Pulmonary artery endothelial cell (primary cell): ENCODE results near the gene DRC7. TPM values are rescaled to one million over a fixed set of nuclear protein-coding genes. Genes with fewer than 3 reads are reported as not detected.

Experiments
- DNase-seq: peaks from one replicate; pipeline ENCODE4 v3.0.0-alpha.2; 2011; ENCODE audit warnings: low read depth, low spot score
- total RNA-seq: library from RNA; depleted of rRNA; stranded (reverse); fragments of >200 nt; gene quantifications from 2 replicates; pipeline ENCODE4 v1.2.3, GENCODE V29; 2014

DRC7 gene
- total RNA-seq, 1 donor from 2014 or later, result 0.13 TPM

- DNase-seq, result no peak
Measured at GRCh38 chr16:57675741-57676551, 18.7 kb upstream of the DRC7 start.

DNA sequence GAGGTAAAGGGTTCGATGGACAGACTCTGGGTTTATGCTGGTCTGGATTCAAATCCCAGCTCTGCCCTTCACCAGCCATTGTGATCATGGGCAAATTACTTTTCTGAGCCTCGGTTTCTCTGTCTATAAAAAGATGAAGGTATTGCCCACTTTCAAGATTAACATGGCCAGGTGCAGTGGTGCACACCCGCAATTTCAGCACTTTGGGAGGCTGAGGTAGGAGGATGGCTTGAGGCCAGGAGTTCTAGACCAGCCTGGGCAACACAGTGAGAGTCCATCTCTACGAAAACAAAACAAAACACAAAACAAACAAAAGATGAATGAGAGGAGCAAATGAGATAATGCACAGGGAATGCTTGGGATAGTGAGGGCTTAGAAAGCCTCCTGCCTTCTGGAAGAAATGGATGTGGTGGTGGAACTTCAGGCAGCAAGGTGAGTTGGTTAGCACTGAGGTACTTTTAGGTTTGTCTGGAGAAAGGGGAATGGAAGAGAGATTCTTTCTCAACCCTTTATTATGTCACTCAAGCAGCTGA lies 18.0 kb upstream of the DRC7 start:
- DNase-seq, result no peak

- no peak for DNase-seq
Measured at GRCh38 chr16:57677622-57678369, 16.8 kb upstream of the DRC7 start.

- no peak for DNase-seq
Measured at GRCh38 chr16:57679016-57679415, 15.6 kb upstream of the DRC7 start.

GRCh38 chr16:57679767-57680482 lies 14.7 kb upstream of the DRC7 start:
- no peak for DNase-seq

DNA sequence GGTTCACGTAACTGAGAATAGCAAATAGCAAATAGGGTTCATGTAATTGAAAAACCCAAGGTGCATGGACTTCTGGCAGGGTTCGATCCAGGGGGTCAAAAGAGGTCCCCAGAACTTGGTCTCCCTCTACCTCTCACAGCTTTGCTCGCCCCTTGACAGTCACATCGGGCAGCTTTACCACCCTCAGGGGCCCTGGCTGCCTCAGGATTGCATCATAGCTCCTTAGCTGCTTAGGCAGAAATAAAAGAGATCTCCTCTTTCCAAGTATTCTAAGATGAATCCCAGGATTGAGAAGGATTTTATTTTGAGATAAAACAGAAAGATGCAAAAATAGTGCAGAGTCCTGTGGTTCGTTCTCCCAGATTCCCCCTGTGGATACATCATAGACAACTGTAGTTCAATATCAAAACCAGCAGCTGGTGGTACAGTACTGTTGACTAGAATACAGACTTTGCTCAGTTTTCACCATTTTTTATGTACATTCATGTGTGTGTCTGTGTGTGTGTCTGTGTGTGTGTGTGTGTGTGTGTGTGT lies 13.7 kb upstream of the DRC7 start:
- DNase-seq, result no peak

GRCh38 chr16:57681950-57682728 lies 12.5 kb upstream of the DRC7 start:
- DNase-seq, result no peak

- no peak for DNase-seq
Measured at GRCh38 chr16:57682809-57683635, 11.6 kb upstream of the DRC7 start.

DNA sequence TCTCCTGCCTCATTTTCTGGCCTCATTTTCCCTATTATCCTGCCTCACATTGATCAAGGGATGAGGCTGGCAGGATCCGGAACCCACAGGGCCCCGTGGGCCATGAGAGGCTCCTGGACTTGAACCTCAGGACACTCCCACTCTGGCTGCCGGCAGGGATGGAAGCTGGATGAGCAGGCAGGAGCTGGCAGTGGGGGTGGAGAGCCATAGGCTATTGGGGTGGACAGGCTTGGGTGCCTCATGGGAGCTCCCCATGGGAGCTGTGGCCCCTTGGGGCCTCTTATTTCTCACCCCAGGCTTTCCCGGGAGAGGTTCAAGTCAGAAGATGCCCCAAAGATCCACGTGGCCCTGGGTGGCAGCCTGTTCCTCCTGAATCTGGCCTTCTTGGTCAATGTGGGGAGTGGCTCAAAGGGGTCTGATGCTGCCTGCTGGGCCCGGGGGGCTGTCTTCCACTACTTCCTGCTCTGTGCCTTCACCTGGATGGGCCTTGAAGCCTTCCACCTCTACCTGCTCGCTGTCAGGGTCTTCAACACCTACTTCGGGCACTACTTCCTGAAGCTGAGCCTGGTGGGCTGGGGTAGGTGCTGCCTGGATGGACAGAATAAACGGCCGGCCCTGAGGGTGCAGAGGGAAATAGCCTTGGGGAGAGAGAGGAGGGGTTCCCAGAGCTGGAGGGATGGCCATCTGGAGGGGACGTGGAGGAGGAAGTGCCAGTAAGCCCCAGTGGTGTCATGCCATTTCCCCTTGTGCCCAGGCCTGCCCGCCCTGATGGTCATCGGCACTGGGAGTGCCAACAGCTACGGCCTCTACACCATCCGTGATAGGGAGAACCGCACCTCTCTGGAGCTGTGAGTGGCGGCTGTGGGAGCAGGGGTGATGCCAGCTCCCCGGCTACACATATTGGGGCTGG lies 10.7 kb upstream of the DRC7 start:
- DNase-seq, result no peak

- DNase-seq, result no peak
Measured at GRCh38 chr16:57684626-57685358, 9.8 kb upstream of the DRC7 start.

DNA sequence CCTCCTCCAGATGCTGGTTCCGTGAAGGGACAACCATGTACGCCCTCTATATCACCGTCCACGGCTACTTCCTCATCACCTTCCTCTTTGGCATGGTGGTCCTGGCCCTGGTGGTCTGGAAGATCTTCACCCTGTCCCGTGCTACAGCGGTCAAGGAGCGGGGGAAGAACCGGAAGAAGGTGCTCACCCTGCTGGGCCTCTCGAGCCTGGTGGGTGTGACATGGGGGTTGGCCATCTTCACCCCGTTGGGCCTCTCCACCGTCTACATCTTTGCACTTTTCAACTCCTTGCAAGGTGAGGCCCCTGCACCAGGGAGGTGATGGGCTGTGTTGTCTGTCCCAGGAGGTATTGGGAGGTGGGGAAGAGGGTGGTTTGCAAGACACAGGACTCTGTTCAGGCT lies 9.0 kb upstream of the DRC7 start:
- no peak for DNase-seq

- no peak for DNase-seq
Measured at GRCh38 chr16:57686577-57686976, 8.0 kb upstream of the DRC7 start.

DNA sequence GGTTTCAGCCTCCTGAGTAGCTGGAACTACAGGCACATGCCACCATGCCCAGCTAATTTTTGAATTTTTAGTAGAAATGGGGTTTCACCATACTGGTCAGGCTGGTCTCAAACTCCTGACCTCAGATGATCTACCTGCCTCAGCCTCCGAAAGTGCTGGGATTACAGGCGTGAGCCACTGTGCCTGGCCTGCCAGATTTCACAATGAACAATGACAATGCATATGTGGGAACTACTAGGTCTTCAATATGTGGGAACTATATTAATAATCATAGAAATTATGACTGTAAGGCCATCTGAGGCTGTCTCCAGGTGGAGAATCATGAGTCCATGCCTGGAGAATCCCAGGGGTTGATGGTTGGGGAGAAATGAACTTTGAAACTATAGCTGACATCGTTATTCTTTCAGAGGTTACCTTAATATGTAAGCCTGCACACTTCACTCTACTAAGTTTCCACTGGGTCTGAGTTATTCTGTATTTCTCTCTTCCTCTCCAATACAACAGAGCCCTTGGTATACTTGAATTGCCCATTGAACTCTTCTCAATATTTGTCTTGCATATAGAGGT lies 7.2 kb upstream of the DRC7 start:
- no peak for DNase-seq

DNA sequence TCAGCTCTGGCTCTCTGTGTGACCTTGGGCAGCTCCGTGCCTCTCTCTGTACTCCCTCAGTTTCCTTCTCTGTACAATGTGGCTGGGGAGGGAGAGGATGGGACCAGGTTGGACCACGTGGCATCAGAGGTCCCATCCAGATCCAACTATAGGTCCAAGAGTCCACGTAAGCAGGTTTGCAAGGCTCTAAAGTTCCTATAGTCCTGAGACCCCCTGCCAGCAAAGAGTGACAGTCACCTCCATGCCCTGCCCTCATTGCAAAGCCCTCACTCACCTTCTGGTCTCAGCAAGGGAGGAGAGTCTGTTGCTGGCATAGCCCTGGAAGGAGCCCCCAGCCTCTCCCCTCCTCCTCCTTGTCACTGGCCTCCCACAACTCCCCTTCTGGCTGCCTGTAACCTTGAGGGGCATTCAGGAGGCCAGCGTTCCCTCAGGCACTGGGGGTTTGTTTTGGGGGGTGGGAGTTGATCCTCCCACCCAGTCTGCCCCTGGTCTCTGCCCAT lies 6.1 kb upstream of the DRC7 start:
- no peak for DNase-seq

DNA sequence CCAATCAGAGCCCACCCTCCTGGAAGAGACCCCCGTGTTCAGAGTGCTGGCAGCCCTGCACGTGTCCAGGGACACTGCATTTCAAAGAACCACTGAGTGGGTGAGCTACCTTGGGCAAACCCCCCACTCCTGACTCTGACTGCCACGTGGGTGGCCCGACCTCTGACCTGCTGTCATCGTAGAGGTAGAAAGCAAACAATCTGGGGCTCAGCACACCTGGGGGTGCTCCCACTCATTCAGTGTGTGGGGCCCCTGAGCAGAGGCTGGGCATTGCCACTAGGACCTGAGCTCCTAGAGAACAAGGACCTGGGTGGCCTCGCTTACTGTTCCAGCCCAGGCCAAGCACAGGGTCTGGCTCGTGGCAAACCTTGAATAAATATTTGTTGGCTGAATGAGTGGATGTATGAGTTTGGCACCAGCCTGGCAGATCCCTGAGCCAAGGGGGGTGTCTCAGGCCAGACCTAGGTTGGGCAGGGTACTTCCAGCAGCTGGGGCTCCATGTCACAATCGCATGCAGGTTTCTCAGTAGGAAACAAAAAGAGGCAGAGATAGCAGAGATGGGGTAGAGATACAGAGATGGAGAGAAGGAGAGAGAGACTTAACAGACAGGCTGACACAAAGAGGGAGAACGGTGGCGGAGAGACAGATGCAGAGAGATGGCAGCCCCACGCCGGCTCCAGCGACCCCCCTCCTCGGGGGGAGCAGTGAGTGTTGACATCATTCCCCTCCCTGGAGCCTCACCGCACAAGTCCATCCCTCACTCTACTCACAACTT lies 5.4 kb upstream of the DRC7 start:
- no peak for DNase-seq

DNA sequence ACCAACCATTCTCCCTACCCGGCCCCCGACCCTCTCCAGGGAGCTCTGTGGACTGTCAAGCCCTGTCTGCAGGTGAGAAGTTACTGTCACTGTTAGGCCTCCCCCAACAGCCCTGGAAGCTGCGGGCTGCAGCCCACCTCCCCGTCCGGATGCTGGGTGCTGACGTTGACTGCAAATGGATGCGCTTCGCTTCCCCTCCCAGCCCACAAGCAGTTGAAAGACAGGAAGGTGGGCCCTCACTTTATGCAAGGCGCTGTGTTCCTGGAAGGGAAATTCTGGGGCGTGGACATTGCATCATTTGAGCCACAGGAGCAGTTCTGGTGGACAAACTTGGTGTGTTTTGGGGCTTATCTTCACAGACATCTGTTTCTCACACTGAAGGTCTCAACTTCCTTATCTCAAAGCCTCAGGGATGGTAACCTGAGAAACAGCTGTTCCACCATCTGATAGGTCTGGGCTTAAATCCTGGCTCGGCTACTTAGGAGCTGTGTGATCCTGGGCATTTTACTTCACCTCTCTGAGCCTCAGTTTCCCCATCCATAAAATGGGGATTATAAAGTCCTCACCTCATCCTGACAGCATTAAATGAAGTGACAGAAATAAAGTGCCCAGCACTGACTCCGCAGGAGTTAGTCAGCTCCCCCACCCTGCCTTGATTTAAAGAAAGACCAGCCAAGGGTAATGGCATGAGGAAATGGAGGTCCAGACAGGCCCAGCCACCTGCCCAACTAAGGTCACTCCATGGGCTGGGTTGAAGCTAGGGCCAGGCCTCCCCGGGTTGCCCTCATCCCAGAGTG lies 4.6 kb upstream of the DRC7 start:
- no peak for DNase-seq
